Left cardiac atrium (tissue), 4 donors: Measurements from ENCODE around the gene SSH2. TPM values are rescaled to one million over a fixed set of nuclear protein-coding genes. Genes with fewer than 3 reads are reported as not detected.

Source experiments
- ATAC-seq, 2 donors: fragments of 200-7000 bp; cut with Tn5 transposase; one replicate each; pipeline ENCODE4 v1.9.1; 2020; ENCODE audit warnings: mild to moderate bottlenecking in 2 of 2, moderate library complexity in 2 of 2
- DNase-seq: peaks from one replicate; pipeline ENCODE4 v3.0.0-alpha.2; 2020
- intact Hi-C, 2 donors: fragments of 100-400 bp; cut with DNase I; formaldehyde crosslinking; loops; one replicate each; pipeline versions ENCODE4 v1.14.1 to v1.15.1; 2022 to 2023
- total RNA-seq, 2 donors: library from RNA; stranded (reverse); fragmentation: NEBNext Ultra II Directional; extraction: Animal tissue kit (Norgen Biotek cat#: 25700); gene quantifications; one replicate each; pipeline ENCODE4 v1.2.1, GENCODE V29; 2021
- donor health status: DM: no; HTN: yes; CAD: no.
- donor health status: DM: no; HTN: yes; CAD: no; lungs with severe emphysema.
- donor health status: DM: yes; HTN: yes; CAD: no.
- donor health status: Dilated cardiomyopathy.

Gene SSH2
- total RNA-seq, 2 donors from 2014 or later, result 33.0 to 41.3 TPM

- intact Hi-C loops, result no loop called here
- DNase-seq, result peak; percentile 31
- no peak for ATAC-seq
Observed at GRCh38 chr17:29593591-29594518, 336.2 kb downstream of the SSH2 start.

- intact Hi-C loops, result no loop called here
- ATAC-seq (peak in 1 of 2 donors; percentile 1), DNase-seq (peak; percentile 57)
Observed at GRCh38 chr17:29592850-29593551, 337.0 kb downstream of the SSH2 start, which contains the start of gene ANKRD13B. Gene ANKRD13B, plus strand, starts transcription at chr17:29593132. Its CDS starts 490 bp downstream, at chr17:29593622.

- peak; percentile 91 for DNase-seq
- ATAC-seq, result peak; percentile 74 to 76
- intact Hi-C loops, result no loop called here
Observed at GRCh38 chr17:29591737-29592608, 338.1 kb downstream of the SSH2 start.

- peak; percentile 61 for DNase-seq
Observed at GRCh38 chr17:29591146-29591736, 338.8 kb downstream of the SSH2 start.

GRCh38 chr17:29590411-29591145, 339.4 kb downstream of the SSH2 start:
- ATAC-seq, result peak in 1 of 2 donors; percentile 5
- DNase-seq, result peak; percentile 46
- intact Hi-C loops, result no loop called here

More at GRCh38 chr17:29591146-29591736, 338.8 kb downstream of the SSH2 start:
- intact Hi-C loops, result no loop called here
- peak; percentile 0 to 53 for ATAC-seq

GRCh38 chr17:29589524-29590410, 340.3 kb downstream of the SSH2 start, which contains the start of gene GIT1:
Gene GIT1, minus strand, starts transcription at chr17:29589648. Its CDS starts 270 bp downstream, at chr17:29589378.
- DNase-seq, result peak; percentile 89
- peak; percentile 69 to 79 for ATAC-seq
- intact Hi-C loops, result no loop called here

- ATAC-seq (peak in 1 of 2 donors; percentile 6), DNase-seq (no peak)
- intact Hi-C loops, result no loop called here
Observed at GRCh38 chr17:29588562-29589411, 341.2 kb downstream of the SSH2 start.

GRCh38 chr17:29588017-29588561, 341.9 kb downstream of the SSH2 start:
- DNase-seq (no peak), ATAC-seq (no peak)
- intact Hi-C loops, result no loop called here

GRCh38 chr17:29587591-29587990, 342.4 kb downstream of the SSH2 start:
- DNase-seq, result no peak
- ATAC-seq, result no peak
- intact Hi-C loops, result no loop called here

- intact Hi-C loops, result no loop called here
- DNase-seq, result no peak
- no peak for ATAC-seq
Observed at GRCh38 chr17:29586676-29587469, 343.2 kb downstream of the SSH2 start.

- ATAC-seq, result peak in 1 of 2 donors; percentile 2
- intact Hi-C loops, result no loop called here
- DNase-seq, result peak; percentile 79
Observed at GRCh38 chr17:29585080-29585751, 344.8 kb downstream of the SSH2 start.

GRCh38 chr17:29584452-29585079, 345.5 kb downstream of the SSH2 start:
- intact Hi-C loops, result no loop called here
- peak in 1 of 2 donors; percentile 13 for ATAC-seq
- no peak for DNase-seq

- no peak for DNase-seq
- no peak for ATAC-seq
- intact Hi-C loops, result no loop called here
Observed at GRCh38 chr17:29583324-29584248, 346.4 kb downstream of the SSH2 start.
